HCT116 (cell line): ENCODE data around the gene SLC27A2.

Experiments used
- TF ChIP-seq, protein P1 (sequence below), 3 experiments: fragments of 200-600 bp in 1 of 3; sonication (generic) in 1 of 3; IDR thresholded peaks in 2 of 3; conservative IDR thresholded peaks in 1 of 3; 2 replicates each; pipeline ENCODE4 v1.5.1; 2012 to 2017; ENCODE audit warnings: low read depth in 2 of 3, low read length in 2 of 3, antibody characterized with exemption in 1 of 3, borderline replicate concordance in 1 of 3, control low read depth in 1 of 3, mild to moderate bottlenecking in 1 of 3, mixed read lengths in 1 of 3, mixed run types in 1 of 3, moderate library complexity in 1 of 3; ENCODE audit not compliant: insufficient read depth in 1 of 3
- TF ChIP-seq, protein P2 (sequence below): IDR thresholded peaks from 2 replicates; pipeline ENCODE4 v1.6.1; 2012

DNA sequence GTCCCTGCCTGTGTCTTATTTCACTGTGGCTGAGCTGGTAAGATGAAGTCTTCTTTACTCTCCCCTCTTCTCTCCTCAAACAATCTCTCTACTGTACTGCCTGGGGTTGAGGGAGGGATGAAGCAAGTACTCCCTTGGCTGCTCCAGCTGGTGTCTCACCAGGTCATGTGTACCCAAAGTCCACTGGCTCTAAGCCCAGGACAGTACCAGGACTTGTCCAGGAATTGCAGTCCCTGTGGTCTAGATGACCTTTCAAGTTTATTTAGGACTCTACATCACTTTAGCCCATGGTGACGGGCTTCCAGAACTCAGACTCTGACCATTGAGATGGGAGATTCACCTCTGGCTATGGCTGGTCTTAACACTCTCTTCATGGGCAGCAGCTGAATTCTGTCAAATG lies 17.5 kb upstream of the SLC27A2 start:
- TF ChIP-seq, protein P1, sequence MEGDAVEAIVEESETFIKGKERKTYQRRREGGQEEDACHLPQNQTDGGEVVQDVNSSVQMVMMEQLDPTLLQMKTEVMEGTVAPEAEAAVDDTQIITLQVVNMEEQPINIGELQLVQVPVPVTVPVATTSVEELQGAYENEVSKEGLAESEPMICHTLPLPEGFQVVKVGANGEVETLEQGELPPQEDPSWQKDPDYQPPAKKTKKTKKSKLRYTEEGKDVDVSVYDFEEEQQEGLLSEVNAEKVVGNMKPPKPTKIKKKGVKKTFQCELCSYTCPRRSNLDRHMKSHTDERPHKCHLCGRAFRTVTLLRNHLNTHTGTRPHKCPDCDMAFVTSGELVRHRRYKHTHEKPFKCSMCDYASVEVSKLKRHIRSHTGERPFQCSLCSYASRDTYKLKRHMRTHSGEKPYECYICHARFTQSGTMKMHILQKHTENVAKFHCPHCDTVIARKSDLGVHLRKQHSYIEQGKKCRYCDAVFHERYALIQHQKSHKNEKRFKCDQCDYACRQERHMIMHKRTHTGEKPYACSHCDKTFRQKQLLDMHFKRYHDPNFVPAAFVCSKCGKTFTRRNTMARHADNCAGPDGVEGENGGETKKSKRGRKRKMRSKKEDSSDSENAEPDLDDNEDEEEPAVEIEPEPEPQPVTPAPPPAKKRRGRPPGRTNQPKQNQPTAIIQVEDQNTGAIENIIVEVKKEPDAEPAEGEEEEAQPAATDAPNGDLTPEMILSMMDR (IDR thresholded peaks at IDR 0.05 in 2 of 3, conservative IDR thresholded peaks at IDR 0.05 in 1 of 3; ENCODE audit: borderline replicate concordance in 1 of 3, insufficient read depth in 1 of 3, low read depth in 2 of 3, low read length in 2 of 3) = no peak
- TF ChIP-seq, protein P2, sequence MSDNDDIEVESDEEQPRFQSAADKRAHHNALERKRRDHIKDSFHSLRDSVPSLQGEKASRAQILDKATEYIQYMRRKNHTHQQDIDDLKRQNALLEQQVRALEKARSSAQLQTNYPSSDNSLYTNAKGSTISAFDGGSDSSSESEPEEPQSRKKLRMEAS = no peak
